CD14-positive monocyte (primary cell): ENCODE data around the gene TENT4A. TPM values are rescaled to one million over a fixed set of nuclear protein-coding genes. Genes with fewer than 3 reads are reported as not detected.

ENCODE experiments used
- DNase-seq, 3 donors: peaks; one replicate each; pipeline ENCODE4 v3.0.0-alpha.2; 2011 to 2022
- H2AFZ ChIP-seq: 2 replicates; pipeline ENCODE4 v1.6.0; 2012; ENCODE audit warnings: mild to moderate bottlenecking, low read depth, low read length, inconsistent platforms; ENCODE audit not compliant: insufficient read depth, poor library complexity, severe bottlenecking
- H3K27ac ChIP-seq, 2 donors: 1 replicate in 1 of 2; 2 replicates in 1 of 2; pipeline ENCODE4 v1.5.1; 2012 to 2013; ENCODE audit warnings: low read length in 2 of 2, control low read depth in 1 of 2, inconsistent platforms in 1 of 2, low read depth in 1 of 2, mild to moderate bottlenecking in 1 of 2
- H3K27me3 ChIP-seq, 2 donors: one replicate each; pipeline versions ENCODE4 v1.6.0 to v1.6.1; 2011 to 2013; ENCODE audit warnings: low read length in 2 of 2; ENCODE audit not compliant: control insufficient read depth in 2 of 2, insufficient read depth in 2 of 2
- H3K36me3 ChIP-seq, 2 donors: replicated peaks in 1 of 2; 1 replicate in 1 of 2; 2 replicates in 1 of 2; pipeline versions ENCODE4 v1.5.1 to v1.6.1; 2012 to 2013; ENCODE audit warnings: low read length in 2 of 2, control low read depth in 1 of 2, inconsistent platforms in 1 of 2, mild to moderate bottlenecking in 1 of 2; ENCODE audit not compliant: insufficient read depth in 2 of 2, control insufficient read depth in 1 of 2
- H3K4me1 ChIP-seq, 2 donors: 1 replicate in 1 of 2; 2 replicates in 1 of 2; pipeline versions ENCODE4 v1.5.1 to v1.6.1; 2012 to 2013; ENCODE audit warnings: low read length in 2 of 2, control low read depth in 1 of 2, inconsistent platforms in 1 of 2, mild to moderate bottlenecking in 1 of 2, moderate library complexity in 1 of 2; ENCODE audit not compliant: insufficient read depth in 2 of 2, control insufficient read depth in 1 of 2
- H3K4me2 ChIP-seq: replicated peaks from 2 replicates; pipeline ENCODE3; 2012; ENCODE audit warnings: low read length, moderate library complexity, mild to moderate bottlenecking; ENCODE audit not compliant: poor library complexity, severe bottlenecking; ENCODE audit errors: extremely low read depth
- H3K4me3 ChIP-seq, 3 experiments: fragments of 200-600 bp in 1 of 3; sonication (generic) in 1 of 3; replicated peaks in 1 of 3; 1 replicate in 2 of 3; 2 replicates in 1 of 3; pipeline ENCODE4 v1.5.1; 2011 to 2013; ENCODE audit warnings: low read length in 3 of 3, mild to moderate bottlenecking in 3 of 3, control low read depth in 2 of 3, low read depth in 2 of 3, inconsistent platforms in 1 of 3, moderate library complexity in 1 of 3
- H3K79me2 ChIP-seq: 2 replicates; pipeline ENCODE4 v1.6.0; 2012; ENCODE audit warnings: mild to moderate bottlenecking, control low read depth, inconsistent platforms, low read length, moderate library complexity; ENCODE audit not compliant: insufficient read depth
- H3K9ac ChIP-seq: 2 replicates; pipeline ENCODE4 v1.6.0; 2017; ENCODE audit warnings: low read length, mild to moderate bottlenecking; ENCODE audit not compliant: insufficient read depth, poor library complexity, severe bottlenecking
- H3K9me3 ChIP-seq, 2 donors: replicated peaks in 1 of 2; 1 replicate in 1 of 2; 2 replicates in 1 of 2; pipeline versions ENCODE4 v1.5.1 to v1.6.1; 2012 to 2013; ENCODE audit warnings: low read length in 2 of 2, control low read depth in 1 of 2; ENCODE audit not compliant: control insufficient read depth in 1 of 2, insufficient read depth in 1 of 2
- H4K20me1 ChIP-seq: 2 replicates; pipeline ENCODE4 v1.6.0; 2012; ENCODE audit warnings: mild to moderate bottlenecking, low read length, control low read depth, moderate library complexity; ENCODE audit not compliant: insufficient read depth
- H3K27ac Mint-ChIP-seq, 7 donors: one replicate each; pipeline ENCODE4 v1.8.0; 2020; ENCODE audit warnings: mild to moderate bottlenecking in 7 of 7, mixed read lengths in 7 of 7, moderate library complexity in 6 of 7, inconsistent platforms in 2 of 7
- H3K27me3 Mint-ChIP-seq, 3 donors: one replicate each; pipeline ENCODE4 v1.8.0; 2021 to 2022; ENCODE audit warnings: low read depth in 3 of 3, mild to moderate bottlenecking in 3 of 3, mixed read lengths in 3 of 3, moderate library complexity in 3 of 3, inconsistent platforms in 1 of 3
- H3K36me3 Mint-ChIP-seq, 2 donors: one replicate each; pipeline ENCODE4 v1.8.0; 2020; ENCODE audit warnings: mixed read lengths in 2 of 2, inconsistent platforms in 1 of 2, mild to moderate bottlenecking in 1 of 2
- H3K4me1 Mint-ChIP-seq: one replicate; pipeline ENCODE4 v1.8.0; 2020; ENCODE audit warnings: mild to moderate bottlenecking, mixed read lengths
- H3K4me3 Mint-ChIP-seq, 2 donors: one replicate each; pipeline ENCODE4 v1.8.0; 2020; ENCODE audit warnings: mild to moderate bottlenecking in 2 of 2, mixed read lengths in 2 of 2, moderate library complexity in 1 of 2
- H3K9me3 Mint-ChIP-seq, 7 donors: one replicate each; pipeline ENCODE4 v1.8.0; 2020 to 2022; ENCODE audit warnings: mixed read lengths in 7 of 7, mild to moderate bottlenecking in 6 of 7, moderate library complexity in 6 of 7, inconsistent platforms in 2 of 7
- CTCF ChIP-seq: fragments of 200-600 bp; IDR thresholded peaks from one replicate; pipeline ENCODE4 v1.8.0; 2022; ENCODE audit warnings: antibody characterized with exemption, mild to moderate bottlenecking
- WGBS: methylation state at CpG from one replicate; pipeline ENCODE4 v1.1.5; 2013; ENCODE audit warnings: missing lambda C conversion rate; ENCODE audit not compliant: insufficient coverage; 5-methylcytosine and 5-hydroxymethylcytosine counted together
- intact Hi-C, 2 donors: fragments of 100-400 bp; cut with micrococcal nuclease; formaldehyde crosslinking; loops; one replicate each; pipeline versions ENCODE4 v1.15.0 to v1.15.1; 2023
- polyA plus RNA-seq, 3 donors: library from polyadenylated mRNA; depleted of rRNA in 1 of 3; unstranded in 2 of 3; stranded (reverse) in 1 of 3; fragments of 300-500 nt in 2 of 3; fragments of >200 nt in 1 of 3; fragmentation: Illumina TruSeq in 2 of 3; gene quantifications; 1 replicate in 2 of 3; 2 replicates in 1 of 3; pipeline ENCODE4 v1.2.3, GENCODE V29; 2012 to 2021

The TENT4A gene
- polyA plus RNA-seq, 3 donors = 0.17 to 15.6 (median 0.44) TPM

GRCh38 chr5:6780802-6781391 lies 67.7 kb downstream of the TENT4A start:
- Mint-ChIP-seq H3K4me3 (no peak overlapping the region), H3K4me1 (peaks cover 24% of the 10 kb centered on the region), H3K9me3 (peaks cover 0 to 9% (median 4%) of the 10 kb centered on the region in 7 donors), H3K36me3 (no peaks in the 10 kb centered on the region), H3K27ac (no peak overlapping the region), H3K27me3 (peaks cover 0 to 2% (median 0%) of the 10 kb centered on the region in 3 donors)
- no peak overlapping the region for H3K27ac ChIP-seq
- H3K4me2 ChIP-seq = no peak overlapping the region
- H3K27me3 ChIP-seq = no peaks in the 10 kb centered on the region
- no peaks in the 10 kb centered on the region for H4K20me1 ChIP-seq
- H3K36me3 ChIP-seq = no peaks in the 10 kb centered on the region
- TF ChIP-seq CTCF = peak; percentile 59
- 100% methylated on average over 2 of the region's 7 CpGs for WGBS
- H2AFZ ChIP-seq = no peak overlapping the region
- intact Hi-C loops = no loop called here
- no peak overlapping the region for H3K9ac ChIP-seq
- H3K9me3 ChIP-seq = no peaks in the 10 kb centered on the region
- peaks cover 12 to 13% of the 10 kb centered on the region in 2 donors for H3K4me1 ChIP-seq
- peak in 2 of 3 donors; percentile 31 to 35 for DNase-seq
- H3K4me3 ChIP-seq = no peak overlapping the region
- no peaks in the 10 kb centered on the region for H3K79me2 ChIP-seq

- Histone ChIP-seq H3K27ac (no peak overlapping the region), H3K4me1 (peaks cover 20 to 21% of the 10 kb centered on the region in 2 donors), H2AFZ (no peak overlapping the region), H3K36me3 (no peaks in the 10 kb centered on the region), H3K9ac (no peak overlapping the region), H3K27me3 (no peaks in the 10 kb centered on the region), H3K4me3 (no peak overlapping the region), H3K79me2 (no peaks in the 10 kb centered on the region), H3K4me2 (no peak overlapping the region), H4K20me1 (no peaks in the 10 kb centered on the region), H3K9me3 (no peaks in the 10 kb centered on the region)
- Mint-ChIP-seq H3K27ac (no peak overlapping the region), H3K4me1 (peaks cover 32% of the 10 kb centered on the region), H3K36me3 (no peaks in the 10 kb centered on the region), H3K4me3 (no peak overlapping the region), H3K9me3 (peaks cover 0 to 9% (median 3%) of the 10 kb centered on the region in 7 donors), H3K27me3 (peaks cover 0 to 2% (median 0%) of the 10 kb centered on the region in 3 donors)
- intact Hi-C loops = no loop called here
- TF ChIP-seq CTCF = no peak
- no CpG with 5 or more reads among the region's 3 CpGs for WGBS
- DNase-seq = no peak
These were observed 68.5 kb downstream of the TENT4A start for GRCh38 chr5:6781716-6782115.
